GF-D8 (cell line): ENCODE measurements around the gene EXOC3.
"Not testable (repeated sequence)": the region's sequence is repeated elsewhere in the genome, so short reads cannot be mapped to it uniquely, and the experiment has no call there.

Experiments
- DNase-seq: peaks from one replicate; lab custom pipeline; 2025; lab: John Stamatoyannopoulos, UW

The EXOC3 gene

DNA sequence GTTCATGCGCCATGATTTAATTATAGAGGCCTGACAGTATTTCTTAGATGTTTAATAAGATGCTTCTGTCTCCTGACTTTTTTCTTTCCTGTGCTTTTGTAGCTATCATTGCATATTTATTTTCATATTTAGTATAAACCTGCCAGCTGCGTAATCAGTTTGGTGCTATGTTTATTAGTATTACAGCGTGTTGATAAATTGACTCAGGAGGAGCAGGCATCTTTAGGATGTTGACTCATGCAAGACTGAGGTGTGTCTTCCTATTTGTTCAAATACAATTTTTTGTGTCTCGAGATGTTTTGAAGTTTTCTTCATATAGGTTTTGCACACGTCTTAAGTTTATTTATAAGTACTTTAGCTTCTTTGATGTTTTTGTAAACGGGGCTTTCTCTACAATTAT, 35.9 kb upstream of the EXOC3 start:
- no peak for DNase-seq

- no peak for DNase-seq
These were observed 35.1 kb upstream of the EXOC3 start for GRCh38 chr5:407801-408268.

GRCh38 chr5:410911-411517, 32.0 kb upstream of the EXOC3 start:
- no peak for DNase-seq

GRCh38 chr5:411728-412127, 31.2 kb upstream of the EXOC3 start:
- no peak for DNase-seq

GRCh38 chr5:414991-415927, 27.7 kb upstream of the EXOC3 start:
- DNase-seq = not testable (repeated sequence)

DNA sequence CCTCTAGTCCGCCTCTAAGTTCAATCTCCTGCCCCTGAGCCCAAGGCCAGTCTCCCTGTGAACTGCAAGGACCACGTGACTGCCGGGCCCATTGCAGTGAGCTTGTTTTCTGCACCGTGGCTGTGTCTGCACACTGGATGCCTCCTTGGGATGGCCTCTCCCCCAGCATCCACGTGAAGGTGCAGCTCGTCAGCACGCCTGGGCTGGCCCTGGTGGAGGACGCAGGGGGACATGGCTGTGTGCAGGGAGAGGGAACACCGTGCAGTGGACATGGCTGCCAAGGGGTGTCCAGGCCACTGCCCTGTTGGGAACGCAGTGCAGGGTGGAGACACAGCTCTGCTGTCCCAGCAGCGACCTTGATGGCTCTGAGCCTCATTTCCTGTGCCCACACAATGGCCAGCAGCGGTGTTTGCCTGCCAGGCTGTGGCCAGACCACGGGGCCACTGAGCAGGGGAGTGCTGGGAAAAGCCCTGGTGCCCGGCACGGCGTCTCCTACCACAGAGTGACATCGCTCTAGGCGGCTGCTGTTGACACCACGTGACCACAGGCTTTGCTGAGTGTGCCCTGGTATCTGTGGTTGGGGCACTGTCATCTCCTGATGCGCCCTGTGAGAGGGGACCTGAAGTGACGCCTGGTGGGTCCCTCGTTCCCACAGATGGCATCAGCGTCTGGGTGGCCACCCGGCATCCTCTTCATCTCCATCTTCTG, 26.9 kb upstream of the EXOC3 start:
- DNase-seq = no peak

- DNase-seq = no peak
These were observed 26.4 kb upstream of the EXOC3 start for GRCh38 chr5:416636-416960.

- no peak for DNase-seq
These were observed 25.4 kb upstream of the EXOC3 start for GRCh38 chr5:417301-418161.

GRCh38 chr5:418162-419121, 24.5 kb upstream of the EXOC3 start:
- peak; percentile 39 for DNase-seq

GRCh38 chr5:419970-420369, 23.0 kb upstream of the EXOC3 start:
- no peak for DNase-seq

GRCh38 chr5:420632-421286, 22.2 kb upstream of the EXOC3 start:
- no peak for DNase-seq

- DNase-seq = no peak
These were observed 21.6 kb upstream of the EXOC3 start for GRCh38 chr5:421287-421880.

DNA sequence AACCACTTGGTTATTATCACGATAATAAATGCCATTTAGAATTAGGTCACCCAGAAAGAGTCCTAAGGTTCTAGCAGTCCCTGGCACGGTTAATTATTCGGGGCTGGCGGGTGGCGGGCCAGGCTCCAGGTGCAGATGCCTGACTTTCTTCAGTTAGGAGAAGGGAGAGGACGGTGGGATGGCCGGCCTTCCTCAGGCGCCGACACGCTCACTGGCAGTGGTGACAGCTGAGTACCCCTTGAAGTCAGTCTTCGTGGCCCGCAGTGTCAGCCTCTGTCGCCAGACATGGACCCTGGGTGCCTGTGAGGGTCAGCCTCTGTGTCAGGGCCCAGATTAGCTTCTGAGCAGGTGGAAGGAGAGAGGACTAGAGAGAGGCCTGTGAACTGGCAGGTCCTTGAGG, 21.1 kb upstream of the EXOC3 start:
- DNase-seq = no peak

DNA sequence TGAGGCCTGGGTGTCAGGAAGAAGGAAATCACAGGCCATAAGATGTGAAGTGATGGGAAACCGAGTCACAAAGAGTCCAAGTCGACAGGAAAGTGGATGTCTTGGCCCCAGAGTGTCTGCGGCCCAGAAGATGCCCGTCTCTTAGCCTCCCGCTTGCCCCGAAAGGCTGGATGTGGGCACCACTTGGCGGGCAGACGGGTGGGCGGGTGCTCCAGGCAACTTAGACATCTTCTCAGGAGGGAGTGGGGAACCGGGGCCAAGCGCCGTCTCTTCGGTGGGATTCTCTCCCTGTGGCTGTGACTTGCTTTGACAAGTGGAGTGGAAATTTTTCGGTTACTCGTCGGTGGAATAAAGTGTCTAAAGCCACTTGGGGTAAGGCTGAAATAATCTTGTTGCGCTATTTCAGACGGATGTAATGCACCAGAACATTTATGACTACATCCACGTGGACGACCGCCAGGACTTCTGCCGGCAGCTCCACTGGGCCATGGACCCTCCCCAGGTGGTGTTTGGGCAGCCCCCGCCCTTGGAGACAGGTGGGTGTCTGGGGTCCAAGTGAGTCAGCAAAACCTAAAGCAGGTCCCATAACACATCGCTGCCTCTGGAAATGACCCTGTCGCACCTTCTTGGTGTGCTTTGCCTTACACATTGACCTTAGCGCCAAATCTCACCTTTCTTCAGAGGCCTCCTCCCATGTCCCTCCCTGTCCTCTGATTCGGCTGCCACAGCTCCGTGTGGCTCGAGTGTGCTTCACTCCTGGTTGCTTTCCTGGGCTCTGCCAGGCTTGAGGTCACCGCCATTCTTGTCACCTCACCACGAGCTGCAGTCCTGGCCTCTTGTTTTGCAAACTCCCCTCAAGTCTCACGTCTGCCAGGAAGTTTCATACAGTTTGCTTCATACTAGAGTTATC, 20.4 kb upstream of the EXOC3 start:
- DNase-seq = peak; percentile 7

GRCh38 chr5:423233-423565, 19.8 kb upstream of the EXOC3 start:
- DNase-seq = no peak

DNA sequence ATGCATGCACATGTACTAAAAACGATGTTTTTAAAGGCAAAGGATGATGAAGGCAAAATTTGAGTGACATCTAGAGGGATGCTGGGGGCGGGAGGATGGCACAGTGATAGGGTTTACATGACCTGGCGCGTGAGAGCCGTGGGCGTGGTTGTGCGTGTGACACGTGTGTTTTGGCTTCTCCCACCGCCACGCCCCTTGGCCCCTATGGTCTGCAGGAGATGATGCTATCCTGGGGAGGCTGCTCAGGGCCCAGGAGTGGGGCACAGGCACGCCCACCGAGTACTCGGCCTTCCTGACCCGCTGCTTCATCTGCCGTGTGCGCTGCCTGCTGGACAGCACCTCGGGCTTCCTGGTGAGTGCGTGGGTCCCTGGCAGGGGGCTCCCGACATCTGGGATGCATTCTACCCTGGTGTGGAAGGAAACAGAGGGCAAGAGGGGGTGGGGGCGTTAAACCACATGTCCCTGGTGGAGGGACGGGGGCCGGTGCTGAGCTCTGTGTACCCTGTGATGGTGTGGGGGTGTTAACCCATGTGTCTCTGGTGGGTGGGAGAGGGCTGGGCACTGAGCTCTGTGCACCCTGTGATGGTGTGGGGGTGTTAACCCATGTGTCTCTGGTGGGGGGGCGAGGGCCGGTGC, 19.2 kb upstream of the EXOC3 start:
- DNase-seq = no peak

DNA sequence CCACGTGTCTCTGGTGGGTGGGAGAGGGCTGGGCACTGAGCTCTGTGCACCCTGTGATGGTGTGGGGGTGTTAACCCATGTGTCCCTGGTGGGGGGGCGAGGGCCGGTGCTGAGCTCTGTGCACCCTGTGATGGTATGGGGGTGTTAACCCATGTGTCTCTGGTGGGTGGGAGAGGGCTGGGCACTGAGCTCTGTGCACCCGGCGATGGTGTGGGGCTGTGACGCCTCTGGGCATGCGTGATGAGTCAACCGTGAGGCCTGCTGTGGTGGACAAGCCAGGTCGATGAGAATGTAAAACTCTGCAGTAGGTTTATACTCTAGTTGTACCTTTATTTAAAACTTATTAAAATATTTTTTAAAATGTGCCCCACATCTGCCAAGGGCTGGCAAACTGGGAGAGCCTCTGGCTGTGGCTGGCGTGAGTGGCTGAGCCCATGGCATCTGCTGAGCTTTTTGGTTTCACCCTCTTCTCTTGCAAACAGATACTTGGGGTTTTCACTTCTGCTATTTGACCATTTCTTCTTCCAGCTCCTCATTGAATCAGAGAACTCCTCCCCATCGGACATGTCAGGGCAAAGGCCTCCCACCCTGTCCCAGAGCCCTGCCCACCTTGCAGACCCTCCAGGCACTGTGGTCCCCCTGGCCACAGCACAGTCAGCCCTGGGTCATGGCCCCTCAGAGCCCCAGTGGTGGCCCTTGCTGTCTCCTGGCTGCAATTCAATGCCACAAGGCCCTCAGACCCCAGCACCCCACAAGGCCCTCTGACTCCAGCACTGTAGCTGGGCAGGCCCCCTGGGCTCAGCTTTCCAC, 18.5 kb upstream of the EXOC3 start:
- DNase-seq = no peak

- DNase-seq = no peak
These were observed 17.3 kb upstream of the EXOC3 start for GRCh38 chr5:425714-426113.
